ENCODE data around the gene ATP8B3. TPM values are rescaled to one million over a fixed set of nuclear protein-coding genes. Genes with fewer than 3 reads are reported as not detected.
A peak's percentile ranks its signal among the peaks of the same experiment; 100 is the strongest.

Gene ATP8B3
- total and polyA plus RNA-seq, 2 of the 13 experiments (the other 11 are each of a cell fraction or from before 2014, with no cell fraction given): 2.6 to 5.9 TPM

- DNase-seq (ENCODE audit: low spot score) (peak; percentile 92), FAIRE-seq (no peak), ATAC-seq (peak; percentile 54)
- no peaks in the 10 kb centered on the region; a peak in 1 of 5 replicates for H3K27me3 ChIP-seq (ENCODE audit: control insufficient read depth in 1 of 2, insufficient read depth in 2 of 2, low read length in 2 of 2)
- H3K9me3 ChIP-seq (ENCODE audit: low read length): no peaks in the 10 kb centered on the region
- in situ Hi-C loops (cut with HindIII; ENCODE audit: extremely low pct_ligation_motif_present, low pct_unique_long_range_greater_than_20kb) (no loop called here), intact Hi-C loops (cut with micrococcal nuclease; ENCODE audit: unreplicated experiment) (no loop called here)
- BruUV-seq (replicated peaks): no TSS peak
- no peak overlapping the region for H2AFZ ChIP-seq (ENCODE audit: low read length)
- CTCF ChIA-PET (ENCODE audit: low intra/inter-chr PET ratio, low total read pairs): no interaction called here
- peak overlapping the region; percentile 81 for H3K4me2 ChIP-seq (ENCODE audit: low read depth, low read length)
- H3K36me3 ChIP-seq (replicated peaks in 1 of 2; ENCODE audit: control insufficient read depth in 1 of 2, insufficient read depth in 2 of 2, low read length in 2 of 2): no peaks in the 10 kb centered on the region
- POLR2A ChIA-PET: interaction anchor here (1.0 kb wide), 1 partner anchor 20 kb away, joined by 3 read pairs; no protein-coding TSS in a partner anchor
- peaks cover 46% of the 10 kb centered on the region for H3K4me1 ChIP-seq (ENCODE audit: insufficient read depth, low read length)
- H3K4me3 ChIP-seq (replicated peaks in 1 of 3; ENCODE audit: insufficient read depth in 1 of 3, low read depth in 2 of 3, low read length in 3 of 3): peak overlapping the region; percentile 89 to 95 (median 91)
- H4K20me1 ChIP-seq (ENCODE audit: insufficient read depth, low read length): peaks cover 49% of the 10 kb centered on the region
- H3K79me2 ChIP-seq (ENCODE audit: insufficient read depth, low read length): peaks cover 62% of the 10 kb centered on the region
- peak overlapping the region; percentile 84 for H3K9ac ChIP-seq (ENCODE audit: insufficient read depth, low read depth, low read length)
- 0% methylated on average over 11 of the region's 32 CpGs for WGBS (ENCODE audit: low lambda C conversion rate)
- H3K27ac ChIP-seq (ENCODE audit: extremely low read length, insufficient read depth, low read length): peak overlapping the region; percentile 80
- TF ChIP-seq ZSCAN25 (CRISPR knock-in tag; IDR thresholded peaks at IDR 0.05): peak; percentile 80; the same call in 1 of the 2 replicates
- TF ChIP-seq REPIN1 (CRISPR knock-in tag; IDR thresholded peaks at IDR 0.05; ENCODE audit: borderline replicate concordance, low read depth): 0 out of 2 replicates have a peak, but pooled peaks have one; percentile 20
- TF ChIP-seq ZBTB2 (CRISPR knock-in tag; IDR thresholded peaks at IDR 0.05; ENCODE audit: low read depth): 0 out of 2 replicates have a peak, but pooled peaks have one; percentile 33
- 0 out of 2 replicates have a peak, but pooled peaks have one; percentile 24 for TF ChIP-seq ZNF607 (CRISPR knock-in tag; IDR thresholded peaks at IDR 0.05; ENCODE audit: borderline replicate concordance)
- no peak for TF ChIP-seq TOE1 (CRISPR knock-in tag; IDR thresholded peaks at IDR 0.05)
- no peak for TF ChIP-seq ZNF547 (CRISPR knock-in tag; IDR thresholded peaks at IDR 0.05)
- TF ChIP-seq KLF6 (CRISPR knock-in tag; IDR thresholded peaks at IDR 0.05): no peak
- TF ChIP-seq PHF5A (CRISPR knock-in tag; IDR thresholded peaks at IDR 0.05; ENCODE audit: low read depth, unreplicated experiment): no peak
- 0 out of 2 replicates have a peak, but pooled peaks have one; percentile 26 for TF ChIP-seq MAX (IDR thresholded peaks at IDR 0.05)
- 0 out of 2 replicates have a peak, but pooled peaks have one; percentile 19 for TF ChIP-seq TFDP2 (CRISPR knock-in tag; IDR thresholded peaks at IDR 0.05)
- 0 out of 2 replicates have a peak, but pooled peaks have one; percentile 77 for TF ChIP-seq PCBP1 (IDR thresholded peaks at IDR 0.05; ENCODE audit: borderline replicate concordance, low read depth, low read length)
- TF ChIP-seq THAP7 (CRISPR knock-in tag; IDR thresholded peaks at IDR 0.05): no peak
- peak; percentile 37; the same call in 1 of the 2 replicates for TF ChIP-seq ZFX (CRISPR knock-in tag; IDR thresholded peaks at IDR 0.05; ENCODE audit: low read depth)
- TF ChIP-seq ZNF629 (CRISPR knock-in tag; conservative IDR thresholded peaks at IDR 0.05): no peak; the same call in 1 of the 2 replicates
- TF ChIP-seq WIZ (CRISPR knock-in tag; IDR thresholded peaks at IDR 0.05): no peak
- TF ChIP-seq FOXA1 (IDR thresholded peaks at IDR 0.05): no peak
- 0 out of 2 replicates have a peak, but pooled peaks have one; percentile 3 for TF ChIP-seq FOXA1 (CRISPR knock-in tag; IDR thresholded peaks at IDR 0.05)
Measured at GRCh38 chr19:1860042-1860775, 48.1 kb upstream of the ATP8B3 start.
